ENCODE results near the gene FBXO10. TPM values are rescaled to one million over a fixed set of nuclear protein-coding genes. Genes with fewer than 3 reads are reported as not detected.

Gene FBXO10
- total and polyA plus RNA-seq, 2 of the 8 experiments (the other 6 are each of a cell fraction or from before 2014, with no cell fraction given): 13.1 to 13.9 TPM

DNA sequence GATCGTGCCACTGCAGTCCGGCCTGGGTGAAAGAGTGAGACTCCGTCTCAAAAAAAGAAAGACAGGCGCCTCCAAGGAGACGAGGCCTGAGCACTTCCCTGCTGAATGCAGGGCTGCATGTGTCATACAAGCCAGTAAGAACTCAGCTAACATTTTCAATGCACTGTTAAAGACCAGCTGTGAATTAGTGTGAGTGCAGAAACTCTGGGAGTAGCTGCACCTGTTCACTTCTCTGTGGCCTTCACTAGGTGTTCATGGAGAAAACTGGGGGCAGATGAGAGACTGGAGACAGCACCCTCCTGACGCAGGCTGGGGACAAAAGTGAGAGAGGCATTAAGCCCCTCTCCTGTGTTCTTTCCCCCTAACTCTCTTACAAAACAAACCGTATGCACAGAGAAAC is 41.8 kb downstream of the FBXO10 start (continued):
- TF ChIP-seq RNF2 (IDR thresholded peaks at IDR 0.05; ENCODE audit: borderline replicate concordance, low read depth, low read length, missing control alignments, poor library complexity, severe bottlenecking) (no peak), SP2 (IDR thresholded peaks at IDR 0.05; ENCODE audit: low read length) (no peak)
